ENCODE data around the gene TMEM101.

TMEM101 gene

DNA sequence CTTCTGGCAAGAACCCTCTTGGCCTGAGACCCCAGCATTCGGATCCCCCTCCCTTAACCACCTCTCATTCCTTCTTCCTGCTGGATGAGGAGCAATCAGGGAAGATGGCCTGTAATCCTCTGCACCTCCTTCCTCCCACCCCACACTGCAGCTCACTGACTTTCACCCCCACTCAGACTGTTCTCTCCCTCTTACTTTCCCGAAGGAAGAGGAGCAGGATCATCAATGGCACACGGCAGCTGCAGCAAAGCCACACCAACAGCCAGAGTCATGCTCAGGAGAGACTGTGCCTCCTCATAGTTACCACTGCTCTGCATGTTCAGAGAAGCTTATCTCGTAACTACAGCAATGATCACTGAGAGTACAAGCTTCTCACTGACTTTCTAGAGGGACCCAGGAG lies 10.1 kb upstream of the TMEM101 start:
- Histone ChIP-seq H3K9me2 (replicated peaks; ENCODE audit: control insufficient read depth, low read length) (no peaks in the 10 kb centered on the region), H3K79me2 (ENCODE audit: control insufficient read depth, low read length) (no peaks in the 10 kb centered on the region), H3K9me3 (ENCODE audit: control insufficient read depth, insufficient read depth, low read length) (no peaks in the 10 kb centered on the region), H3K4me1 (ENCODE audit: control insufficient read depth, low read length) (no peaks in the 10 kb centered on the region), H3K4me2 (ENCODE audit: low read length) (no peak overlapping the region), H3K36me3 (ENCODE audit: control insufficient read depth, low read length) (peaks cover 7% of the 10 kb centered on the region; the same call in 1 of the 2 replicates), H3K27me3 (ENCODE audit: control insufficient read depth, low read length) (no peaks in the 10 kb centered on the region), H3K4me3 (ENCODE audit: low read length) (no peak overlapping the region), H4K20me1 (ENCODE audit: control insufficient read depth, insufficient read depth, low read depth, low read length) (no peaks in the 10 kb centered on the region), H3F3A (ENCODE audit: control insufficient read depth, insufficient read depth) (no peaks in the 10 kb centered on the region), H3K27ac (ENCODE audit: low read depth, low read length) (no peak overlapping the region)
- TF ChIP-seq, protein P1, sequence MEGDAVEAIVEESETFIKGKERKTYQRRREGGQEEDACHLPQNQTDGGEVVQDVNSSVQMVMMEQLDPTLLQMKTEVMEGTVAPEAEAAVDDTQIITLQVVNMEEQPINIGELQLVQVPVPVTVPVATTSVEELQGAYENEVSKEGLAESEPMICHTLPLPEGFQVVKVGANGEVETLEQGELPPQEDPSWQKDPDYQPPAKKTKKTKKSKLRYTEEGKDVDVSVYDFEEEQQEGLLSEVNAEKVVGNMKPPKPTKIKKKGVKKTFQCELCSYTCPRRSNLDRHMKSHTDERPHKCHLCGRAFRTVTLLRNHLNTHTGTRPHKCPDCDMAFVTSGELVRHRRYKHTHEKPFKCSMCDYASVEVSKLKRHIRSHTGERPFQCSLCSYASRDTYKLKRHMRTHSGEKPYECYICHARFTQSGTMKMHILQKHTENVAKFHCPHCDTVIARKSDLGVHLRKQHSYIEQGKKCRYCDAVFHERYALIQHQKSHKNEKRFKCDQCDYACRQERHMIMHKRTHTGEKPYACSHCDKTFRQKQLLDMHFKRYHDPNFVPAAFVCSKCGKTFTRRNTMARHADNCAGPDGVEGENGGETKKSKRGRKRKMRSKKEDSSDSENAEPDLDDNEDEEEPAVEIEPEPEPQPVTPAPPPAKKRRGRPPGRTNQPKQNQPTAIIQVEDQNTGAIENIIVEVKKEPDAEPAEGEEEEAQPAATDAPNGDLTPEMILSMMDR (IDR thresholded peaks at IDR 0.05; ENCODE audit: low read depth, low read length, poor library complexity, severe bottlenecking): no peak
- no peak for TF ChIP-seq EZH2phosphoT487 (IDR thresholded peaks at IDR 0.05; ENCODE audit: borderline replicate concordance, low read length)

DNA sequence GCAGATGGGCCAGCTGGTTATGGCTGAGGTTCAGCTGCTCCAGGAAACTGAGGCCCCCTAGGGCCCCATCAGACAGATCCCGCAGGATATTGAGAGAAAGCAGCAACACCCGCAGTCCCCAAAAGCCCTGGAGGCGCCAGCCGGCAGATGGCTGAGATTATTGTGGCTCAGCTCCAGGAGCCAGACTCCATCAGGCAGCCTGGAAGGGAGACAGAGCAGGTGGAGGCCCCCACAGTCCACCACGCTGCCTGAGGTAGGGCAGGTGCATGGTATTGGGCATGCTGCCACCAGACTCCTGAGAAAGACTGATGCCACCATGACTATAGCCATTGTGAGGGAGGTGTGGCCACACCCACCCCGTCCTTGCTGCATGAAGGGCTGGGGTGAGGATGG lies 9.5 kb upstream of the TMEM101 start:
- Histone ChIP-seq H3K79me2 (ENCODE audit: control insufficient read depth, low read length) (no peaks in the 10 kb centered on the region), H3K4me1 (ENCODE audit: control insufficient read depth, low read length) (no peaks in the 10 kb centered on the region), H4K20me1 (ENCODE audit: control insufficient read depth, insufficient read depth, low read depth, low read length) (no peaks in the 10 kb centered on the region), H3F3A (ENCODE audit: control insufficient read depth, insufficient read depth) (no peaks in the 10 kb centered on the region), H3K27me3 (ENCODE audit: control insufficient read depth, low read length) (no peaks in the 10 kb centered on the region), H3K9me2 (replicated peaks; ENCODE audit: control insufficient read depth, low read length) (no peaks in the 10 kb centered on the region), H3K36me3 (ENCODE audit: control insufficient read depth, low read length) (peaks cover under 1% of the 10 kb centered on the region; the same call in 1 of the 2 replicates), H3K4me2 (ENCODE audit: low read length) (no peak overlapping the region), H3K27ac (ENCODE audit: low read depth, low read length) (no peak overlapping the region), H3K9me3 (ENCODE audit: control insufficient read depth, insufficient read depth, low read length) (no peaks in the 10 kb centered on the region), H3K4me3 (ENCODE audit: low read length) (no peak overlapping the region)
- TF ChIP-seq, protein P1 (IDR thresholded peaks at IDR 0.05; ENCODE audit: low read depth, low read length, poor library complexity, severe bottlenecking): no peak
- TF ChIP-seq EZH2phosphoT487 (IDR thresholded peaks at IDR 0.05; ENCODE audit: borderline replicate concordance, low read length): no peak

DNA sequence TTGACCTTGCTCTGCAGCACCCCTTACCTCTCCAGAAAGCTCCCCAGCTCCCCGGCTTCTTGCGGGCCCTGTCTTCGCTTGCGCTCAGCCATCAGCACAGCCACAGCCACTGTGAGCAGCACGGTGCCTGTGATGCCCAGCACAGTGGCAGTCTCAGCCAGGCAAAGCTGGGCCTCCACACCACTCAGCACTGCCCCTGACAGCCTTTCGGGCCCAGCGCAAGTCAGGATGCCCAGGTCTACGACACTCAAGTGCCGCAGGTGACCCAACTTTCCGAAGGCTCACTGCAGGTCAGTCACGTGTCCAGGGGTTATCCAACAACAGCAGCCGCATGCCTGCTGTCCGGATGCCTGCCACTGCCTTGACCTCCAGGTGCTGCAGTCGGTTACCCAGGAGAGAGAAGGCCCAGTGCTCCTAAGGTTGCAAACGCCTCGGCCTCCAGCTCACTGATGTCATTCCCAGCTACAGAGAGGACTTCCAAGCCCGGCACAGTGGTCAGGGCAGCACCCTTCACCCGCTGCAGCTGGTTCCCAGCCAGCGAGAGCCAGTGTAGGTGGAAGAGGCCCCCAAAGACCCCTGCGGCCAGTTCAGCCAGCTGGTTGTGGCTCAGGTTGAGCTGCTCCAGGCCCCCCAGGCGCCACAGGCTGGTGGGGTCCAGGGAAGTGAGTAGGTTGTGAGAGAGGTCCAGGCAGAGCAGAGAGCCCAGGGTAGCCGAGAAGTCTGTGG lies 8.9 kb upstream of the TMEM101 start:
- no peaks in the 10 kb centered on the region for H3K27me3 ChIP-seq (ENCODE audit: control insufficient read depth, low read length)
- no peaks in the 10 kb centered on the region; the same call in 1 of the 2 replicates for H3K36me3 ChIP-seq (ENCODE audit: control insufficient read depth, low read length)
- H3K4me1 ChIP-seq (ENCODE audit: control insufficient read depth, low read length): no peaks in the 10 kb centered on the region
- no peak overlapping the region for H3K4me3 ChIP-seq (ENCODE audit: low read length)
- TF ChIP-seq, protein P1 (IDR thresholded peaks at IDR 0.05; ENCODE audit: low read depth, low read length, poor library complexity, severe bottlenecking): no peak
- TF ChIP-seq EZH2phosphoT487 (IDR thresholded peaks at IDR 0.05; ENCODE audit: borderline replicate concordance, low read length): no peak
- H3F3A ChIP-seq (ENCODE audit: control insufficient read depth, insufficient read depth): no peaks in the 10 kb centered on the region
- H3K9me3 ChIP-seq (ENCODE audit: control insufficient read depth, insufficient read depth, low read length): no peaks in the 10 kb centered on the region
- H3K27ac ChIP-seq (ENCODE audit: low read depth, low read length): no peak overlapping the region
- H3K4me2 ChIP-seq (ENCODE audit: low read length): no peak overlapping the region
- H3K79me2 ChIP-seq (ENCODE audit: control insufficient read depth, low read length): no peaks in the 10 kb centered on the region
- H3K9me2 ChIP-seq (replicated peaks; ENCODE audit: control insufficient read depth, low read length): no peaks in the 10 kb centered on the region
- H4K20me1 ChIP-seq (ENCODE audit: control insufficient read depth, insufficient read depth, low read depth, low read length): no peaks in the 10 kb centered on the region

Measured in DOHH2 (cell line).